ENCODE measurements around the gene GFAP.

GFAP gene

GRCh38 chr17:44912763-44913544 is 2.3 kb downstream of the GFAP start:
- DNase-seq = no peak

GRCh38 chr17:44911133-44912001 is 3.9 kb downstream of the GFAP start:
- DNase-seq = peak; percentile 69 to 71

- no peak for DNase-seq
These were observed 4.8 kb downstream of the GFAP start for GRCh38 chr17:44910231-44911106.

- DNase-seq = no peak
These were observed 5.6 kb downstream of the GFAP start for GRCh38 chr17:44909681-44910144.

GRCh38 chr17:44908761-44909326 is 6.5 kb downstream of the GFAP start:
- DNase-seq = no peak

GRCh38 chr17:44907729-44908470 is 7.4 kb downstream of the GFAP start:
- no peak for DNase-seq

- no peak for DNase-seq
These were observed 8.3 kb downstream of the GFAP start for GRCh38 chr17:44906763-44907728.

GRCh38 chr17:44906010-44906646 is 9.2 kb downstream of the GFAP start:
- no peak for DNase-seq

- DNase-seq = no peak
These were observed 10.0 kb downstream of the GFAP start for GRCh38 chr17:44905006-44906000.

- DNase-seq = no peak
These were observed 11.0 kb downstream of the GFAP start for GRCh38 chr17:44904001-44904984.

GRCh38 chr17:44903012-44903685 is 12.2 kb downstream of the GFAP start:
- DNase-seq = no peak

GRCh38 chr17:44902135-44902760 is 13.1 kb downstream of the GFAP start:
- DNase-seq = no peak

GRCh38 chr17:44901411-44901921 is 13.8 kb downstream of the GFAP start:
- no peak for DNase-seq

- no peak for DNase-seq
These were observed 14.4 kb downstream of the GFAP start for GRCh38 chr17:44900894-44901293.

- DNase-seq = peak; percentile 95 to 98
These were observed 16.1 kb downstream of the GFAP start, which contains the start of gene EFTUD2 for GRCh38 chr17:44899074-44899782. Gene EFTUD2 (minus strand): TSS chr17:44899445. CDS start chr17:44894521, 4,924 bp downstream.

Measured in activated T-cell treated with anti-CD3 and anti-CD28 coated beads, Interleukin-2, amount 50 U/mL, for 48 hours (primary cell).